Measurements from ENCODE around the gene SEMA3F. TPM values are rescaled to one million over a fixed set of nuclear protein-coding genes. Genes with fewer than 3 reads are reported as not detected.
"Not testable (repeated sequence)": the region's sequence is repeated elsewhere in the genome, so short reads cannot be mapped to it uniquely, and the experiment has no call there.

SEMA3F gene
- total and polyA plus RNA-seq, 8 donors: 26.0 to 56.2 (median 46.7) TPM

DNA sequence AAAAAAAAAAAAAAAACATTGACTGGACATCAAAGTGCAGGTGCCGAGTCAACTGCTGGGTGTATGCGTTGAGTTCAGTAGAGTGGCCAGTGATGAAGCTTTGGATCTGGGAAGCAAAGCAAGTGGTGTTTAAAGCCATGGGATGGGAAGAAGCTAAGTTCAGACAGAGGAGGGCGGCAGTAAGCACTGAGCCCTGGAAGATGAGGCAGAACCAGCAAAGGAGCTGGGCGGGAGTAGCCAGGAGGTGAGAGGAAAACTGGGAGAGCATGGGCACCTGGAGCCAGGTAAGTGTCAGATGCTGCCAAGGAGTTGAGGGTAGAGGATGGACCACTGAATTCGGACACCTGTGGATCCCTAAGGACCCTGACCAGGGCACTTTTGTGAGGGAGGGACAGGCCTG is 69.5 kb downstream of the SEMA3F start:
- no peak overlapping the region for H3K4me3 ChIP-seq
- H3K4me1 ChIP-seq: peaks cover 17 to 32% of the 10 kb centered on the region in 2 donors
- H3K36me3 ChIP-seq: no peaks in the 10 kb centered on the region
- intact Hi-C loops (cut with DNase I): loop anchor here in 1 of 2 donors (5.0 kb wide), 2 partner anchors 32 to 48 kb away; partner anchors contain the start of gene GNAT1
- H3K9me3 ChIP-seq: no peaks in the 10 kb centered on the region
- ATAC-seq (no peak), DNase-seq (no peak)
- peaks cover 0 to 13% of the 10 kb centered on the region in 2 donors for H3K27me3 ChIP-seq
- TF ChIP-seq, protein P1, sequence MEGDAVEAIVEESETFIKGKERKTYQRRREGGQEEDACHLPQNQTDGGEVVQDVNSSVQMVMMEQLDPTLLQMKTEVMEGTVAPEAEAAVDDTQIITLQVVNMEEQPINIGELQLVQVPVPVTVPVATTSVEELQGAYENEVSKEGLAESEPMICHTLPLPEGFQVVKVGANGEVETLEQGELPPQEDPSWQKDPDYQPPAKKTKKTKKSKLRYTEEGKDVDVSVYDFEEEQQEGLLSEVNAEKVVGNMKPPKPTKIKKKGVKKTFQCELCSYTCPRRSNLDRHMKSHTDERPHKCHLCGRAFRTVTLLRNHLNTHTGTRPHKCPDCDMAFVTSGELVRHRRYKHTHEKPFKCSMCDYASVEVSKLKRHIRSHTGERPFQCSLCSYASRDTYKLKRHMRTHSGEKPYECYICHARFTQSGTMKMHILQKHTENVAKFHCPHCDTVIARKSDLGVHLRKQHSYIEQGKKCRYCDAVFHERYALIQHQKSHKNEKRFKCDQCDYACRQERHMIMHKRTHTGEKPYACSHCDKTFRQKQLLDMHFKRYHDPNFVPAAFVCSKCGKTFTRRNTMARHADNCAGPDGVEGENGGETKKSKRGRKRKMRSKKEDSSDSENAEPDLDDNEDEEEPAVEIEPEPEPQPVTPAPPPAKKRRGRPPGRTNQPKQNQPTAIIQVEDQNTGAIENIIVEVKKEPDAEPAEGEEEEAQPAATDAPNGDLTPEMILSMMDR (IDR thresholded peaks at IDR 0.05): no peak
- H3K27ac ChIP-seq: no peak overlapping the region

DNA sequence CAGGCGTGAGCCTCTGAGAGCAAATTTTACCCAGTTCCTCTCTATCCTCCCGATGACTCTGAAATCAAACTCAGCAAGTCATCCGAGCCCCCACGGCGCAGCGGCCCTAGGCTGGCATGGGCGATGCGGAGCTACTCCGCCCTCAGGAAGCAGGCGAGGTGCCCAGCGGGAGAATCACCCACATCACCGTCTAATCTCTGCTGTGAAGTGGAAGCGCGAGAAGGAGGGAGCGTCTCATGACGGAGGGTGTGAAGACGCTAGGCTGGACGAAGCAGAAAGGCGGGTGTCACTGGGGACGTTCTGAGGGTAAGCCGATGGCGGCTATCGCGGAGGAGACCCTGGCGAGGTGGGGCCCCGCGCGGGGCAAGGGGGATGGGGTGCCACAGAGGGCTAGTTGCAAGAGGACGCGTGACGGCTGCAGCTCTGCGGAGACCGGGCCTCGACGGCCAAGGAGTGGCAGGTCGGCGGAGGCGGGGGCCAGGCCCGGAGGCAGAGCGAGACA is 71.8 kb downstream of the SEMA3F start:
- Histone ChIP-seq H3K27ac (peak overlapping the region; percentile 69 to 91), H3K9me3 (no peaks in the 10 kb centered on the region), H3K4me1 (peaks cover 17 to 48% of the 10 kb centered on the region in 2 donors), H3K27me3 (peaks cover 0 to 13% of the 10 kb centered on the region in 2 donors), H3K36me3 (no peaks in the 10 kb centered on the region), H3K4me3 (peak overlapping the region; percentile 66 to 72)
- TF ChIP-seq, protein P1 (IDR thresholded peaks at IDR 0.05): no peak
- ATAC-seq (peak; percentile 40), DNase-seq (peak in 3 of 4 donors; percentile 48 to 84 (median 49))
- intact Hi-C loops (cut with DNase I): loop anchor here in 1 of 2 donors (5.0 kb wide), 2 partner anchors 35 to 45 kb away; partner anchors contain the start of gene GNAT1

DNA sequence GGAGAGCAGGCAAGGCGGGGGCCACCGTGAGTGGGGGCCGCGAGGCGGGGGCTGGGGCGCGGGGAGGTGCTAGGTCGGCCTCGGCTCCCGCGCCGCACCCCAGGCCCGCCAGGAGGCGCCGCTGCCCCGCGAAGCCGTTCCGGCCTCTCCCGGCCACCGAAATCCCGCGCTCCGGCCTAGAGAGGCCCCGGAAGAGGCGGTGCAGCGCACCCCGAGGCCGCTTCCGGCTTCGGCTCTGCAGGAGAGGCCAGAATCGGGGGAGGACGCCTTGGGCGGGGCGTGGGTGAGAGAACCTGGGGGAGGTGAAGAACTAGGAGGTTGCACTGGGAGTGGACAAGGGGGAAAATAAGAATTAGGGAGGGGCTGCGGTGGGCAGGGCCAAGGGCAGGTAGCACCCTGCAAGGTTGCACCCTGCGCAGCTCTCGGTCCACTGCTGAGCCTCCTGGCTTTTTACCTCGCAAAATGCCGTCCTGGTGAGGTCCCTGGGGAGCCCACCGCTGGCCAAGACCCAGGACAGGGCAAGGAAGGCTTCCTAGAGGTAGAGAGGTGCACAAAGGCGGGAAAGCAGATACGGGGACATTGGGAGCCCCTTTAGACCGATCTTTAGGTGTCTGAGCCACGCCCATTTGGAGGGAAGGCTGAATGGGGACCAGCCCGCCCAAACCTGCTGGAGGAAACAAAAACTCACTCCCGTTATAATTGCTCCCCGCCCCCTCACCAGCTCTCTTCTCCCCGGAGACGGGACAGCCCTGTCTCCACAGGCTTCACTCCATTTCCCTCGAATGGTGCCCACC is 72.5 kb downstream of the SEMA3F start:
- TF ChIP-seq, protein P1 (IDR thresholded peaks at IDR 0.05): peak; percentile 89 to 92
- intact Hi-C loops (cut with DNase I): loop anchor here in 1 of 2 donors (5.0 kb wide), 2 partner anchors 35 to 45 kb away; partner anchors contain the start of gene GNAT1
- Histone ChIP-seq H3K9me3 (no peaks in the 10 kb centered on the region), H3K27ac (peak overlapping the region; percentile 69 to 91), H3K36me3 (no peaks in the 10 kb centered on the region), H3K4me1 (peaks cover 17 to 48% of the 10 kb centered on the region in 2 donors), H3K27me3 (peaks cover 0 to 13% of the 10 kb centered on the region in 2 donors), H3K4me3 (peak overlapping the region; percentile 66 to 72)
- DNase-seq (peak; percentile 86 to 99 (median 95)), ATAC-seq (peak; percentile 91)

DNA sequence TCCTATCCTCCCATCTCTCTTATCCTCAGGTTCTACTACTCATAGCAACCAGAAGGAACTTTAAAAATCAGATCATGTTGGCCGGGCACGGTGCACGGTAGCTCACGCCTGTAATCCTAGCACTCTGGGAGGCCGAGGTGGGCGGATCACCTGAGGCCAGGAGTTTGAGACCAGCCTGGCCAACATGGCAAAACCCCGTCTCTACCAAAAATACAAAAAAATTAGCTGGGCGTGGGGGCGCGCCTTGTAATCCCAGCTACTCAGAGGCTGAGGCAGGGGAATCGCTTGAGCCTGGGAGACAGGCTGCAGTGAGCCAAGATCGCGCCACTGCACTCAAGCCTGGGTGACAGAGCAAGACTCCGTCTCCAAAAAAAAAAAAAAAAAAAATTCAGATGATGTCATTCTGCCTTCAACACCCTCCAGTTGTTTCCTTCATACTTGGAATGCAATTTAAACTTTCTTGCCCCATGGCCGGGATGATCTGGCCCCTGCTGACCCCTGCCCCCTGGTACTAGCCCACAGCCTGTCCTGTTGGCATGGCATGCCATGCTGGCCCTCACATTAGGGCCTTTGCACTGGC is 73.2 kb downstream of the SEMA3F start:
- Histone ChIP-seq H3K27me3 (peaks cover 0 to 13% of the 10 kb centered on the region in 2 donors), H3K4me1 (peaks cover 17 to 52% of the 10 kb centered on the region in 2 donors), H3K27ac (peak overlapping the region; percentile 69 to 91), H3K4me3 (peak overlapping the region; percentile 66 to 72)
- H3K9me3 ChIP-seq, H3K36me3 ChIP-seq, ATAC-seq, DNase-seq: not testable (repeated sequence)
- intact Hi-C loops (cut with DNase I): loop anchor here in 1 of 2 donors (5.0 kb wide), 2 partner anchors 36 to 44 kb away; partner anchors contain the start of gene GNAT1

DNA sequence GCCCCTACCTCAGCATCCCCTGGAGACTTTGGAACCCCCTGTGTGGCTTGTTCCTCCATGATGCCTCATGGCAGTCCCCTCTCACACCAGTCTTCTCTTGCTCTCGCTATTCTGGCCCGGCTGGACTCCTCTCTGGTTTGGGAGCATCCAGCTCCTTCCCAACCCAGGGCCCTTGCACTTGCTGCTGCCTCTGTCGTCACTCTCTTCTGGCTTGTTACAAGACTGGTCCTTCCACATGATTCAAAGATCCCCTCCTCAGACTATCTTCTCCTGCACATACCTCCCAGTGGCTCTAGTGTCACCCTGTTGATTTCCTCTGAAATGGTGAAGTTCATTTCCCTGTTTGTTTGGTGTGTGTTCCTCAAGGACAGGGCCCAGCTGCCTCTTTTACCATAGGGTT is 74.4 kb downstream of the SEMA3F start:
- peaks cover 0 to 13% of the 10 kb centered on the region in 2 donors for H3K27me3 ChIP-seq
- DNase-seq: no peak
- intact Hi-C loops (cut with DNase I): loop anchor here in 1 of 2 donors (5.0 kb wide), 2 partner anchors 37 to 43 kb away; partner anchors contain the start of gene GNAT1
- TF ChIP-seq, protein P1 (IDR thresholded peaks at IDR 0.05): no peak
- peaks cover 17 to 64% of the 10 kb centered on the region in 2 donors for H3K4me1 ChIP-seq
- H3K36me3 ChIP-seq: no peaks in the 10 kb centered on the region
- no peak for ATAC-seq
- no peaks in the 10 kb centered on the region for H3K9me3 ChIP-seq
- no peak overlapping the region for H3K4me3 ChIP-seq
- peak overlapping the region in 1 of 2 donors; percentile 81 for H3K27ac ChIP-seq

All from left lung (tissue), 10 donors.